Stimulated activated naive B cell treated with anti-CD40 and anti-IgM and Interleukin-4, amounts not matched to agents 10 μg/mL and 1 μg/mL and 100 μg/mL, for 72 hours (primary cell): Measurements from ENCODE around the gene DIO1.

Experiments used
- ATAC-seq, 2 donors: fragments of 150-1000 bp; cut with Tn5 transposase; replicated peaks; 2 replicates each; pipeline ENCODE4 v1.10.0; 2021; ENCODE audit warnings: moderate library complexity in 1 of 2
- DNase-seq: peaks from one replicate; pipeline ENCODE4 v3.0.0; 2021
- H3K27ac Mint-ChIP-seq: one replicate; pipeline ENCODE4 v1.8.0; 2022; ENCODE audit warnings: mild to moderate bottlenecking, mixed read lengths
- H3K27me3 Mint-ChIP-seq, 2 donors: one replicate each; pipeline ENCODE4 v1.8.0; 2022; ENCODE audit warnings: mixed read lengths in 2 of 2
- H3K36me3 Mint-ChIP-seq, 2 donors: one replicate each; pipeline ENCODE4 v1.8.0; 2022; ENCODE audit warnings: mixed read lengths in 2 of 2, mild to moderate bottlenecking in 1 of 2
- H3K4me1 Mint-ChIP-seq, 2 donors: one replicate each; pipeline ENCODE4 v1.8.0; 2022; ENCODE audit warnings: mixed read lengths in 2 of 2, mild to moderate bottlenecking in 1 of 2
- H3K4me3 Mint-ChIP-seq, 2 donors: one replicate each; pipeline ENCODE4 v1.8.0; 2022; ENCODE audit warnings: mild to moderate bottlenecking in 2 of 2, mixed read lengths in 2 of 2, moderate library complexity in 1 of 2
- H3K9me3 Mint-ChIP-seq, 2 donors: one replicate each; pipeline ENCODE4 v1.8.0; 2022; ENCODE audit warnings: mixed read lengths in 2 of 2, mild to moderate bottlenecking in 1 of 2

DIO1 gene

DNA sequence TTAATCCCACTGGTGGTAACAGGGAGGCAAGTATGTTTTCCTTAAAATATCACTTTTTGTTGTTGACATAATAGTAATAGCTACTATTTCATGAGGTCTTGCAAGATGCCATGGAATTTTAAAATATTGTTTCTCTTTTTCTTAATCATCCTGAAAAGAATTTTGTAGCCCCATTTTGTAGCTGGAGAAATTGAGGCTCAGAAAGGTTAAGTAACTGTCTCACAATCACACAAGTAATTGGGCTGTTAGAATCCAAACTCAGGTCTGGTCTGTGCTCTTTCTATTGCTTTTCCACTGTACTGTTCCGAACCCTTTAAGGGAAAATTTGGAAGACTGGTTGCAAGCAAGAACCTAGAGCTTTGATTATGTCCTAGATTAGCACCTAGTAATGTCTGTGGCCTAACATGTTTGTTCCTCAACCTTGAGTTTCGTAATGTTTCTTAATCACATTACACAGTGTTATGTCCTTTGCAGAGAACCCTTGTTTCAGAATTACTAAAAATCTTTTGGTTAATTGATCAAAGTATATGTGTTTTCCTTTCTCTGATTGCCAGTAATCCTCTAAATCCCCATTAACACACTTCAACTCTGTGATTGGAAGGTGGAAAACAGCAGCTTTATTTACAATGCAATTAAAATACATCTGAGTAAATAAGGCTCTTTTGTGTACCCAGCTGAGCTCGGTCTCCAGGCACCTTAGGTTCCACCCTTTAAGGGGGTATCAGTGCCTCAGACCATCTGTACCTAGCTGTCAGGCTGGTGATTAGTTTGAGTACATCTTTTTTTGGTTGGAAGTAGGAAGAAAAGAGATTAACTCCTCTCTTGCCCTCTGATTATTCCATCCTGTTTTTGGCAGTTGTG lies 62.6 kb downstream of the DIO1 start:
- no peaks in the 10 kb centered on the region for H3K4me1 Mint-ChIP-seq
- H3K9me3 Mint-ChIP-seq = no peaks in the 10 kb centered on the region
- peaks cover 10 to 19% of the 10 kb centered on the region in 2 donors for H3K36me3 Mint-ChIP-seq
- H3K27ac Mint-ChIP-seq = no peak overlapping the region
- DNase-seq (no peak), ATAC-seq (no peak)
- H3K4me3 Mint-ChIP-seq = no peak overlapping the region
- H3K27me3 Mint-ChIP-seq = no peaks in the 10 kb centered on the region

DNA sequence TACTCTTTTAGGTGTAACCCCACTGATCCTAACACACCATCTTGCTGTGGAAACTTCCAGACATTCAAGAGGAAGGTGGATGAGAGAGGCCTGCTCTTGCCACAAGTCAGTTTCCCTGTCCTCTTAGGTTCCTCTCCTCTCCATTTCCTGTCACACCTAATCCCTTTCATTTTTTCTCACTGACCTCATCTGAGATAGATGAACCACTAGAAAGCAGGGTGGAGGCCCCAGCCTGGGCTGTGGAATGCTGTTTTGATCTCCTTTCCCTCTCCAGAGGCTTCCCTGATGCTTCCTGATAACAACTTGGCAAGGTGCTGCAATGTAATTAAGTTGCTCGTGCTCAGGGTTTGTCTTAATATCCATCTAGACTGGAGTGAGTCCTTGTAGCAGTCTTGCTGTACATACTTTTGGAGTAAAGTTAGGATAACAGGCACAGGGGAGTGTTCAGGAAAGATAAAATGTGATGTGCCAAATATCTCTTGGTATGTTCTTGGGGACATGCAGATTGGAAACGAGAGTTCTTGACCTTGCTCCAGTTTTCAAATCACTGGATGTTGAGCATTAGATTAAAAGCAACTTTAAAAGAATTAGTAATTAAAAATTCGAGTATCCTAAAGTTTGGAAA lies 63.3 kb downstream of the DIO1 start:
- no peaks in the 10 kb centered on the region for H3K27me3 Mint-ChIP-seq
- ATAC-seq = no peak
- peaks cover 10 to 19% of the 10 kb centered on the region in 2 donors for H3K36me3 Mint-ChIP-seq
- H3K27ac Mint-ChIP-seq = peak overlapping the region; percentile 44
- no peak for DNase-seq
- H3K9me3 Mint-ChIP-seq = no peaks in the 10 kb centered on the region
- H3K4me1 Mint-ChIP-seq = no peaks in the 10 kb centered on the region
- H3K4me3 Mint-ChIP-seq = no peak overlapping the region

GRCh38 chr1:53959664-53960250 lies 65.8 kb downstream of the DIO1 start:
- ATAC-seq = peak; percentile 34 to 51
- H3K27ac Mint-ChIP-seq = no peak overlapping the region
- no peak for DNase-seq
- peaks cover 16 to 35% of the 10 kb centered on the region in 2 donors for H3K36me3 Mint-ChIP-seq
- H3K4me3 Mint-ChIP-seq = no peak overlapping the region
- H3K4me1 Mint-ChIP-seq = no peaks in the 10 kb centered on the region
- H3K27me3 Mint-ChIP-seq = no peaks in the 10 kb centered on the region
- no peaks in the 10 kb centered on the region for H3K9me3 Mint-ChIP-seq
